Measurements from ENCODE around the gene AGBL3. TPM values are rescaled to one million over a fixed set of nuclear protein-coding genes. Genes with fewer than 3 reads are reported as not detected.

The AGBL3 gene
- total and polyA plus RNA-seq, 2 experiments from 2014 or later, result 3.2 to 5.6 TPM

DNA sequence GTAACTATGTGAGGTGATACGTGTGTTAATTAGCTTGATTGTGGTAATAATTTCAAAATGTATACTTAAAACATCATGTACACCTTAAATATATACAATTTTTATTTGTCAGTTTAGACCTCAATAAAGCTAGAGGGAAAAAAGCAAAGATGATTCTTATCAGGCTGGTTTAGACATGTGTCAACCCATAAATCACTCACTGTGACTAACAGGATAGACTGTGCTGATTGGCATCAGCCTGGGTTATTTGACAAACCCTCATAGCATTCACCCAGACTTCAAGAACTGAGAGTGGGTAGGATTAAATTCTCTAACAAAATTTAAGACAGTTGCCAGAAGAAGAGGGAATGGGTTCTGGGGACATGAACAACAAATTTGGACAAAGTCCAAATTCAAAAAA, 87.8 kb downstream of the AGBL3 start:
- no peak overlapping the region for H3K27ac ChIP-seq (ENCODE audit: low read depth)
- TF ChIP-seq ZNF331 (CRISPR knock-in tag; IDR thresholded peaks at IDR 0.05; ENCODE audit: low read depth), result no peak
- no peak for TF ChIP-seq NANOG (IDR thresholded peaks at IDR 0.05; ENCODE audit: borderline replicate concordance)
- TF ChIP-seq, protein P1, sequence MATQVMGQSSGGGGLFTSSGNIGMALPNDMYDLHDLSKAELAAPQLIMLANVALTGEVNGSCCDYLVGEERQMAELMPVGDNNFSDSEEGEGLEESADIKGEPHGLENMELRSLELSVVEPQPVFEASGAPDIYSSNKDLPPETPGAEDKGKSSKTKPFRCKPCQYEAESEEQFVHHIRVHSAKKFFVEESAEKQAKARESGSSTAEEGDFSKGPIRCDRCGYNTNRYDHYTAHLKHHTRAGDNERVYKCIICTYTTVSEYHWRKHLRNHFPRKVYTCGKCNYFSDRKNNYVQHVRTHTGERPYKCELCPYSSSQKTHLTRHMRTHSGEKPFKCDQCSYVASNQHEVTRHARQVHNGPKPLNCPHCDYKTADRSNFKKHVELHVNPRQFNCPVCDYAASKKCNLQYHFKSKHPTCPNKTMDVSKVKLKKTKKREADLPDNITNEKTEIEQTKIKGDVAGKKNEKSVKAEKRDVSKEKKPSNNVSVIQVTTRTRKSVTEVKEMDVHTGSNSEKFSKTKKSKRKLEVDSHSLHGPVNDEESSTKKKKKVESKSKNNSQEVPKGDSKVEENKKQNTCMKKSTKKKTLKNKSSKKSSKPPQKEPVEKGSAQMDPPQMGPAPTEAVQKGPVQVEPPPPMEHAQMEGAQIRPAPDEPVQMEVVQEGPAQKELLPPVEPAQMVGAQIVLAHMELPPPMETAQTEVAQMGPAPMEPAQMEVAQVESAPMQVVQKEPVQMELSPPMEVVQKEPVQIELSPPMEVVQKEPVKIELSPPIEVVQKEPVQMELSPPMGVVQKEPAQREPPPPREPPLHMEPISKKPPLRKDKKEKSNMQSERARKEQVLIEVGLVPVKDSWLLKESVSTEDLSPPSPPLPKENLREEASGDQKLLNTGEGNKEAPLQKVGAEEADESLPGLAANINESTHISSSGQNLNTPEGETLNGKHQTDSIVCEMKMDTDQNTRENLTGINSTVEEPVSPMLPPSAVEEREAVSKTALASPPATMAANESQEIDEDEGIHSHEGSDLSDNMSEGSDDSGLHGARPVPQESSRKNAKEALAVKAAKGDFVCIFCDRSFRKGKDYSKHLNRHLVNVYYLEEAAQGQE (IDR thresholded peaks at IDR 0.05; ENCODE audit: unreplicated experiment), result no peak
- no peak for TF ChIP-seq ZNF462 (CRISPR knock-in tag; IDR thresholded peaks at IDR 0.05)
- TF ChIP-seq EZH2 (IDR thresholded peaks at IDR 0.05; ENCODE audit: low read depth, unreplicated experiment), result no peak
- TF ChIP-seq CTCF (conservative IDR thresholded peaks at IDR 0.05; ENCODE audit: low read depth in 2 of 2), result no peak
- no peaks in the 10 kb centered on the region for H3K27me3 ChIP-seq (ENCODE audit: insufficient read depth)
- H4K20me1 ChIP-seq (replicated peaks; ENCODE audit: insufficient read depth), result no peaks in the 10 kb centered on the region
- H2AFZ ChIP-seq, result no peak overlapping the region
- Mint-ChIP-seq H3K4me3 (no peak overlapping the region), H3K27me3 (ENCODE audit: insufficient read depth, low read depth, poor library complexity) (peaks cover 3% of the 10 kb centered on the region), H3K36me3 (ENCODE audit: low read depth) (peaks cover 32% of the 10 kb centered on the region), H3K4me1 (peaks cover 32% of the 10 kb centered on the region), H3K9me3 (peaks cover 42% of the 10 kb centered on the region), H3K27ac (no peak overlapping the region)
- H3K9me2 ChIP-seq (ENCODE audit: insufficient read depth), result no peaks in the 10 kb centered on the region
- no peaks in the 10 kb centered on the region for H3F3A ChIP-seq (replicated peaks; ENCODE audit: low read depth)
- peaks cover 3% of the 10 kb centered on the region; the same call in 1 of the 2 replicates for H3K36me3 ChIP-seq (ENCODE audit: insufficient read depth)
- H3K4me2 ChIP-seq, result no peak overlapping the region
- H3K4me3 ChIP-seq, result no peak overlapping the region
- H3K79me2 ChIP-seq (replicated peaks; ENCODE audit: insufficient read depth), result no peaks in the 10 kb centered on the region
- ATAC-seq (no peak), DNase-seq (ENCODE audit: low spot score) (no peak)
- H3K4me1 ChIP-seq (ENCODE audit: insufficient read depth), result peaks cover 35% of the 10 kb centered on the region
